Natural killer cell (primary cell): ENCODE measurements around the gene PCGF3. TPM values are rescaled to one million over a fixed set of nuclear protein-coding genes. Genes with fewer than 3 reads are reported as not detected.

Experiments used
- ATAC-seq, 3 donors: fragments of 150-1000 bp in 2 of 3; fragments of 200-7000 bp in 1 of 3; cut with Tn5 transposase; 1 replicate in 1 of 3; 2 replicates in 2 of 3; pipeline ENCODE4 v1.10.0; 2021; ENCODE audit warnings: mild to moderate bottlenecking in 2 of 3, moderate library complexity in 2 of 3
- DNase-seq, 2 donors: peaks; one replicate each; pipeline versions ENCODE4 v3.0.0 to v3.0.0-alpha.2; 2013 to 2021; ENCODE audit warnings: mixed read lengths in 1 of 2
- H3K27ac ChIP-seq: one replicate; pipeline ENCODE4 v1.5.1; 2013; ENCODE audit warnings: mild to moderate bottlenecking, low read length
- H3K27me3 ChIP-seq: one replicate; pipeline ENCODE4 v1.6.1; 2013; ENCODE audit warnings: low read length; ENCODE audit not compliant: control insufficient read depth, insufficient read depth
- H3K36me3 ChIP-seq: one replicate; pipeline ENCODE4 v1.6.1; 2013; ENCODE audit warnings: low read length; ENCODE audit not compliant: control insufficient read depth, insufficient read depth
- H3K4me1 ChIP-seq: one replicate; pipeline ENCODE4 v1.6.1; 2013; ENCODE audit warnings: low read length; ENCODE audit not compliant: control insufficient read depth, insufficient read depth
- H3K4me3 ChIP-seq: one replicate; pipeline ENCODE4 v1.5.1; 2013; ENCODE audit warnings: low read length
- H3K9me3 ChIP-seq: one replicate; pipeline ENCODE4 v1.6.1; 2013; ENCODE audit warnings: low read length; ENCODE audit not compliant: control insufficient read depth, insufficient read depth
- H3K27ac Mint-ChIP-seq, 2 donors: one replicate each; pipeline ENCODE4 v1.8.0; 2022; ENCODE audit warnings: mild to moderate bottlenecking in 2 of 2, mixed read lengths in 2 of 2, moderate library complexity in 1 of 2
- H3K27me3 Mint-ChIP-seq, 2 donors: one replicate each; pipeline ENCODE4 v1.8.0; 2022; ENCODE audit warnings: low read depth in 2 of 2, mixed read lengths in 2 of 2
- H3K36me3 Mint-ChIP-seq: one replicate; pipeline ENCODE4 v1.8.0; 2022; ENCODE audit warnings: mixed read lengths
- H3K4me1 Mint-ChIP-seq, 2 donors: one replicate each; pipeline ENCODE4 v1.8.0; 2022; ENCODE audit warnings: mixed read lengths in 2 of 2
- H3K4me3 Mint-ChIP-seq: one replicate; pipeline ENCODE4 v1.8.0; 2022; ENCODE audit warnings: mild to moderate bottlenecking, moderate library complexity, mixed read lengths
- H3K9me3 Mint-ChIP-seq, 2 donors: one replicate each; pipeline ENCODE4 v1.8.0; 2022; ENCODE audit warnings: mixed read lengths in 2 of 2
- CTCF ChIP-seq: fragments of 200-600 bp; IDR thresholded peaks from one replicate; pipeline ENCODE4 v1.8.0; 2022; ENCODE audit warnings: antibody characterized with exemption
- WGBS: methylation state at CpG from one replicate; pipeline ENCODE4 v1.1.7; 2013; ENCODE audit warnings: missing lambda C conversion rate; ENCODE audit not compliant: insufficient coverage; 5-methylcytosine and 5-hydroxymethylcytosine counted together
- intact Hi-C: fragments of 100-400 bp; cut with micrococcal nuclease; formaldehyde crosslinking; loops from one replicate; pipeline ENCODE4 v1.14.2; 2022
- total RNA-seq, 4 donors: library from RNA; stranded (reverse); fragments of 120-200 nt in 1 of 4; gene quantifications; one replicate each; pipeline versions ENCODE4 v1.2.3 to v1.2.4, GENCODE V29; 2013 to 2022

The PCGF3 gene
- total RNA-seq, 3 donors from 2014 or later (not counting 1 experiment from before 2014, with no cell fraction given): 71.2 to 101 (median 97.2) TPM

- intact Hi-C loops: no loop called here
- Mint-ChIP-seq H3K36me3 (no peaks in the 10 kb centered on the region), H3K4me1 (peaks cover 10 to 27% of the 10 kb centered on the region in 2 donors), H3K4me3 (peak overlapping the region; percentile 57), H3K27me3 (no peaks in the 10 kb centered on the region), H3K27ac (peak overlapping the region in 1 of 2 donors; percentile 82), H3K9me3 (no peaks in the 10 kb centered on the region)
- no peaks in the 10 kb centered on the region for H3K27me3 ChIP-seq
- H3K36me3 ChIP-seq: no peaks in the 10 kb centered on the region
- no peaks in the 10 kb centered on the region for H3K9me3 ChIP-seq
- ATAC-seq (peak in 1 of 3 donors; percentile 16), DNase-seq (no peak)
- H3K27ac ChIP-seq: peak overlapping the region; percentile 47
- WGBS: 85% methylated on average over 26 of the region's 26 CpGs
- TF ChIP-seq CTCF: no peak
- peak overlapping the region; percentile 44 for H3K4me3 ChIP-seq
- H3K4me1 ChIP-seq: peaks cover 43% of the 10 kb centered on the region
These were observed 17.4 kb upstream of the PCGF3 start for GRCh38 chr4:687971-688853.

GRCh38 chr4:688854-689681 lies 16.6 kb upstream of the PCGF3 start, which contains the start of gene SLC49A3:
Gene SLC49A3 (minus strand): TSS chr4:689151. CDS start chr4:689127, 24 bp downstream.
- no peak for DNase-seq
- Histone ChIP-seq H3K27ac (peak within 1 kb of the TSS; percentile 47), H3K4me1 (peaks cover 36% of the 10 kb centered on the region), H3K36me3 (no peaks in the 10 kb centered on the region), H3K27me3 (no peaks in the 10 kb centered on the region), H3K4me3 (peak within 1 kb of the TSS; percentile 44), H3K9me3 (no peaks in the 10 kb centered on the region)
- ATAC-seq: peak; percentile 19 to 69 (median 65)
- Mint-ChIP-seq H3K27me3 (no peaks in the 10 kb centered on the region), H3K27ac (peak within 1 kb of the TSS in 1 of 2 donors; percentile 82), H3K9me3 (no peaks in the 10 kb centered on the region), H3K36me3 (no peaks in the 10 kb centered on the region), H3K4me1 (peaks cover 5 to 18% of the 10 kb centered on the region in 2 donors), H3K4me3 (peak within 1 kb of the TSS; percentile 57)
- intact Hi-C loops: no loop called here
- WGBS: 10% methylated on average over 59 of the region's 59 CpGs
- TF ChIP-seq CTCF: no peak

GRCh38 chr4:689723-690122 lies 15.9 kb upstream of the PCGF3 start:
- no peak for ATAC-seq
- intact Hi-C loops: no loop called here
- H3K27me3 Mint-ChIP-seq: peaks cover 0 to 5% of the 10 kb centered on the region in 2 donors
- no peaks in the 10 kb centered on the region for H3K27me3 ChIP-seq
- no peaks in the 10 kb centered on the region for H3K36me3 ChIP-seq
- H3K9me3 ChIP-seq: no peaks in the 10 kb centered on the region
- no peaks in the 10 kb centered on the region for H3K36me3 Mint-ChIP-seq
- 70% methylated on average over 8 of the region's 8 CpGs for WGBS
- H3K4me3 Mint-ChIP-seq: peak overlapping the region; percentile 47
- peak overlapping the region; percentile 39 for H3K4me3 ChIP-seq
- peak overlapping the region in 1 of 2 donors; percentile 59 for H3K27ac Mint-ChIP-seq
- peak overlapping the region; percentile 12 for H3K27ac ChIP-seq
- TF ChIP-seq CTCF: no peak
- H3K4me1 ChIP-seq: peaks cover 36% of the 10 kb centered on the region
- H3K4me1 Mint-ChIP-seq: peaks cover 5 to 16% of the 10 kb centered on the region in 2 donors
- no peaks in the 10 kb centered on the region for H3K9me3 Mint-ChIP-seq
- DNase-seq: no peak
